Measurements from ENCODE around the gene PRKAG2.
"Not testable (repeated sequence)": the region's sequence is repeated elsewhere in the genome, so short reads cannot be mapped to it uniquely, and the experiment has no call there.

PRKAG2 gene

GRCh38 chr7:151784853-151785680 is 91.8 kb downstream of the PRKAG2 start:
- no peaks in the 10 kb centered on the region for H3K79me2 ChIP-seq (ENCODE audit: insufficient read depth, low read length)

GRCh38 chr7:151783958-151784575 is 92.8 kb downstream of the PRKAG2 start:
- Histone ChIP-seq H3K4me3 (ENCODE audit: low read depth, low read length, poor library complexity, severe bottlenecking) (no peak overlapping the region), H3K79me2 (ENCODE audit: insufficient read depth, low read length) (no peaks in the 10 kb centered on the region), H3K27ac (ENCODE audit: low read depth, low read length, poor library complexity, severe bottlenecking) (no peak overlapping the region), H3K9me2 (ENCODE audit: low read depth, low read length) (no peaks in the 10 kb centered on the region), H3K27me3 (ENCODE audit: insufficient read depth, low read length) (peaks cover 3% of the 10 kb centered on the region; the same call in 1 of the 2 replicates), H2AFZ (ENCODE audit: low read length) (no peak overlapping the region), H3K9me3 (ENCODE audit: low read length) (no peaks in the 10 kb centered on the region), H3K36me3 (ENCODE audit: insufficient read depth, low read length) (no peaks in the 10 kb centered on the region), H3K4me1 (ENCODE audit: insufficient read depth, low read length, severe bottlenecking) (no peaks in the 10 kb centered on the region), H3K9ac (ENCODE audit: low read length) (no peak overlapping the region), H4K20me1 (ENCODE audit: insufficient read depth, low read length) (no peaks in the 10 kb centered on the region), H3F3A (ENCODE audit: insufficient read depth, low read length) (no peaks in the 10 kb centered on the region), H3K4me2 (ENCODE audit: low read length) (no peak overlapping the region)
- TF ChIP-seq CTCF (IDR thresholded peaks at IDR 0.05; ENCODE audit: low read length) (no peak), EZH2 (IDR thresholded peaks at IDR 0.05; ENCODE audit: borderline replicate concordance, low read length) (no peak)

More at GRCh38 chr7:151784853-151785680, 91.8 kb downstream of the PRKAG2 start:
- Histone ChIP-seq H3K9me3 (ENCODE audit: low read length) (no peaks in the 10 kb centered on the region), H3F3A (ENCODE audit: insufficient read depth, low read length) (no peaks in the 10 kb centered on the region), H3K4me3 (ENCODE audit: low read depth, low read length, poor library complexity, severe bottlenecking) (no peak overlapping the region), H3K27ac (ENCODE audit: low read depth, low read length, poor library complexity, severe bottlenecking) (no peak overlapping the region), H2AFZ (ENCODE audit: low read length) (no peak overlapping the region), H3K4me2 (ENCODE audit: low read length) (no peak overlapping the region), H3K4me1 (ENCODE audit: insufficient read depth, low read length, severe bottlenecking) (no peaks in the 10 kb centered on the region), H3K36me3 (ENCODE audit: insufficient read depth, low read length) (no peaks in the 10 kb centered on the region), H3K9me2 (ENCODE audit: low read depth, low read length) (no peaks in the 10 kb centered on the region), H4K20me1 (ENCODE audit: insufficient read depth, low read length) (no peaks in the 10 kb centered on the region), H3K27me3 (ENCODE audit: insufficient read depth, low read length) (peaks cover 3% of the 10 kb centered on the region; the same call in 1 of the 2 replicates), H3K9ac (ENCODE audit: low read length) (no peak overlapping the region)
- TF ChIP-seq EZH2 (IDR thresholded peaks at IDR 0.05; ENCODE audit: borderline replicate concordance, low read length) (no peak), CTCF (IDR thresholded peaks at IDR 0.05; ENCODE audit: low read length) (no peak)

- Histone ChIP-seq H3K79me2 (ENCODE audit: insufficient read depth, low read length) (no peaks in the 10 kb centered on the region), H3K4me2 (ENCODE audit: low read length) (no peak overlapping the region), H3K36me3 (ENCODE audit: insufficient read depth, low read length) (no peaks in the 10 kb centered on the region), H3K9ac (ENCODE audit: low read length) (no peak overlapping the region), H2AFZ (ENCODE audit: low read length) (no peak overlapping the region), H4K20me1 (ENCODE audit: insufficient read depth, low read length) (no peaks in the 10 kb centered on the region), H3K27ac (ENCODE audit: low read depth, low read length, poor library complexity, severe bottlenecking) (no peak overlapping the region), H3K4me1 (ENCODE audit: insufficient read depth, low read length, severe bottlenecking) (no peaks in the 10 kb centered on the region), H3F3A (ENCODE audit: insufficient read depth, low read length) (no peaks in the 10 kb centered on the region), H3K9me2 (ENCODE audit: low read depth, low read length) (no peaks in the 10 kb centered on the region), H3K27me3 (ENCODE audit: insufficient read depth, low read length) (peaks cover 11% of the 10 kb centered on the region; the same call in 1 of the 2 replicates), H3K9me3 (ENCODE audit: low read length) (peaks cover 3% of the 10 kb centered on the region; the same call in 1 of the 2 replicates), H3K4me3 (ENCODE audit: low read depth, low read length, poor library complexity, severe bottlenecking) (no peak overlapping the region)
- TF ChIP-seq EZH2 (IDR thresholded peaks at IDR 0.05; ENCODE audit: borderline replicate concordance, low read length) (no peak), CTCF (IDR thresholded peaks at IDR 0.05; ENCODE audit: low read length) (peak; percentile 98)
Observed at GRCh38 chr7:151782598-151783448, 94.1 kb downstream of the PRKAG2 start.

- not testable (repeated sequence) for H3K9me2 ChIP-seq (ENCODE audit: low read depth, low read length); H3K9me3 ChIP-seq (ENCODE audit: low read length); H3K27ac ChIP-seq (ENCODE audit: low read depth, low read length, poor library complexity, severe bottlenecking); H3K79me2 ChIP-seq (ENCODE audit: insufficient read depth, low read length); H2AFZ ChIP-seq (ENCODE audit: low read length); H3K4me2 ChIP-seq (ENCODE audit: low read length); H3K4me3 ChIP-seq (ENCODE audit: low read depth, low read length, poor library complexity, severe bottlenecking); H3K36me3 ChIP-seq (ENCODE audit: insufficient read depth, low read length); H4K20me1 ChIP-seq (ENCODE audit: insufficient read depth, low read length); H3F3A ChIP-seq (ENCODE audit: insufficient read depth, low read length); H3K9ac ChIP-seq (ENCODE audit: low read length); H3K4me1 ChIP-seq (ENCODE audit: insufficient read depth, low read length, severe bottlenecking)
- H3K27me3 ChIP-seq (ENCODE audit: insufficient read depth, low read length), result peaks cover 17% of the 10 kb centered on the region; the same call in 1 of the 2 replicates
Observed at GRCh38 chr7:151782256-151782597, 94.7 kb downstream of the PRKAG2 start.

All from OCI-LY1 (cell line).